GM18867 (cell line): ENCODE results near the gene AKR1A1.
"Not testable (repeated sequence)": the region's sequence is repeated elsewhere in the genome, so short reads cannot be mapped to it uniquely, and the experiment has no call there.

Experiments
- ATAC-seq: cut with Tn5 transposase; IDR thresholded peaks from one replicate; pipeline ENCODE4 v1.9.1; 2021; ENCODE audit warnings: mild to moderate bottlenecking, moderate library complexity; ENCODE audit not compliant: unreplicated experiment

Gene AKR1A1

GRCh38 chr1:45550401-45551351, at the start of gene AKR1A1:
TSS of gene AKR1A1 (plus strand) at chr1:45550826. CDS start at chr1:45561795, 10,969 bp downstream.
- peak; percentile 82 for ATAC-seq

- no peak for ATAC-seq
Measured at GRCh38 chr1:45501505-45501859, 49.1 kb upstream of the AKR1A1 start.

GRCh38 chr1:45503462-45504360, 46.9 kb upstream of the AKR1A1 start:
- ATAC-seq: no peak

- no peak for ATAC-seq
Measured at GRCh38 chr1:45507195-45507594, 43.4 kb upstream of the AKR1A1 start.

- no peak for ATAC-seq
Measured at GRCh38 chr1:45507893-45508292, 42.7 kb upstream of the AKR1A1 start.

- ATAC-seq: no peak
Measured at GRCh38 chr1:45508295-45509151, 42.1 kb upstream of the AKR1A1 start.

GRCh38 chr1:45510036-45510971, 40.3 kb upstream of the AKR1A1 start:
- ATAC-seq: no peak

GRCh38 chr1:45510972-45511527, 39.6 kb upstream of the AKR1A1 start:
- ATAC-seq: no peak

GRCh38 chr1:45512641-45513054, 38.0 kb upstream of the AKR1A1 start:
- ATAC-seq: no peak

GRCh38 chr1:45513532-45514260, 36.9 kb upstream of the AKR1A1 start:
- not testable (repeated sequence) for ATAC-seq

- no peak for ATAC-seq
Measured at GRCh38 chr1:45516036-45516435, 34.6 kb upstream of the AKR1A1 start.

- no peak for ATAC-seq
Measured at GRCh38 chr1:45516465-45516864, 34.2 kb upstream of the AKR1A1 start.

GRCh38 chr1:45518366-45518765, 32.3 kb upstream of the AKR1A1 start:
- not testable (repeated sequence) for ATAC-seq

- ATAC-seq: no peak
Measured at GRCh38 chr1:45518910-45519309, 31.7 kb upstream of the AKR1A1 start.

- ATAC-seq: not testable (repeated sequence)
Measured at GRCh38 chr1:45519774-45520173, 30.9 kb upstream of the AKR1A1 start.

GRCh38 chr1:45521413-45522323, 29.0 kb upstream of the AKR1A1 start, which contains the start of gene PRDX1:
TSS of gene PRDX1 (minus strand) at chr1:45521884. CDS start at chr1:45519043, 2,841 bp downstream.
- ATAC-seq: peak; percentile 76

GRCh38 chr1:45522324-45523104, 28.1 kb upstream of the AKR1A1 start:
- no peak for ATAC-seq
